ENCODE measurements around the gene EPHB1.

- TF ChIP-seq NR2C2 (CRISPR knock-in tag; IDR thresholded peaks at IDR 0.05; ENCODE audit: borderline replicate concordance) (no peak), POLR2AphosphoS5 (IDR thresholded peaks at IDR 0.05; ENCODE audit: low read depth, low read length) (no peak), EZH2 (conservative IDR thresholded peaks at IDR 0.05; ENCODE audit: low read depth, low read length) (no peak), ZBTB20 (CRISPR knock-in tag; IDR thresholded peaks at IDR 0.05; ENCODE audit: borderline replicate concordance, low read depth) (no peak), JUND (CRISPR knock-in tag; IDR thresholded peaks at IDR 0.05) (no peak)
- TF ChIP-seq, protein P1, sequence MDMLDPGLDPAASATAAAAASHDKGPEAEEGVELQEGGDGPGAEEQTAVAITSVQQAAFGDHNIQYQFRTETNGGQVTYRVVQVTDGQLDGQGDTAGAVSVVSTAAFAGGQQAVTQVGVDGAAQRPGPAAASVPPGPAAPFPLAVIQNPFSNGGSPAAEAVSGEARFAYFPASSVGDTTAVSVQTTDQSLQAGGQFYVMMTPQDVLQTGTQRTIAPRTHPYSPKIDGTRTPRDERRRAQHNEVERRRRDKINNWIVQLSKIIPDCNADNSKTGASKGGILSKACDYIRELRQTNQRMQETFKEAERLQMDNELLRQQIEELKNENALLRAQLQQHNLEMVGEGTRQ (IDR thresholded peaks at IDR 0.05; ENCODE audit: low read depth, low read length) = no peak
- TF ChIP-seq, protein P1 (CRISPR knock-in tag; IDR thresholded peaks at IDR 0.05; ENCODE audit: borderline replicate concordance) = no peak
Observed at GRCh38 chr3:134867277-134867676, 72.2 kb downstream of the EPHB1 start.
